AG09319 (cell line): Measurements from ENCODE around the gene NGDN.

Experiments used
- DNase-seq: peaks from one replicate; pipeline ENCODE4 v3.0.0-alpha.2; 2010; ENCODE audit warnings: low read depth; ENCODE audit errors: extremely low read depth
- TF ChIP-seq, protein P1 (sequence below): IDR thresholded peaks from 2 replicates; pipeline ENCODE4 v1.5.1; 2011; ENCODE audit warnings: low read depth, mild to moderate bottlenecking, inconsistent platforms, low read length, moderate library complexity

NGDN gene

DNA sequence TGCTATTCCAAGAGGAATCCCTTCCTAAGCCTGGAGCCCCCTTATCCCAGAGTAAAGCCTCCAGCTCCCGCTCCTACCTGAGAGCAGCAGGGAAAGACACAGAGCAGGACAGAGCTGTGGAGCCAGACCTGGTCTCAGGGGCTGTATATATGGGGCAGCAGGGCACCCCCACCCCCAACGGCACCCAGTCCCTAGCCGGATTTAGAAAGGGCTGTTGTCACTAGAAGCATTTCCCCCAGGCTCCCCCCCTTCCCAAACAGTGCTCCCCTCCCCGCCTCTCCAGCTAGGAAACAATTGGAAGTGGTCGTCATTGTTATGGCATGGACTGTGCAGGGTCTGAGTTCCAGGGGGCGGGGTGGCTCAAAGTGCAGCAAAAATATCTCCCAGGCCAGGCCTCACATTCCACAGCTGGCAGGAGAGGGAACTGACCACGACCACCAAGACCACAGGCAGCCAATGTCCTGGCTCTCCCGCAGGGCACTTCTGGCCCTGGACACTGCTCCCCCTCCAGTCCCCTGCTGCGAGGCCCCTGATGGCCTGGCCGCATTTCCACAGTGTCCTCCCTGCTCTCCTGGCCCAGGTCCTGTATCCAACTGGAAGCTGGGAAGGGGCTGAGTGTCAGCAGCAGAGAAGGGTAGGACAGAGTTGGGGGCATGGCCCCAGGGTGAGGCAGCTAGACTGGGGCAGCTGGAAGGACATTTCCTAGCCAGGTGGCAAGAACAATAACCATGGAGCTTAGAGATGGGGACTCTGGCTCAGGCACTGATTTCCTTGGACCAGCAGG lies 33.8 kb upstream of the NGDN start, which contains the start of gene MYH7:
MYH7 (minus strand) TSS at position 118 of the 784 bp plus-strand sequence. CDS start 1,928 bp downstream, outside the sequence.
- TF ChIP-seq, protein P1, sequence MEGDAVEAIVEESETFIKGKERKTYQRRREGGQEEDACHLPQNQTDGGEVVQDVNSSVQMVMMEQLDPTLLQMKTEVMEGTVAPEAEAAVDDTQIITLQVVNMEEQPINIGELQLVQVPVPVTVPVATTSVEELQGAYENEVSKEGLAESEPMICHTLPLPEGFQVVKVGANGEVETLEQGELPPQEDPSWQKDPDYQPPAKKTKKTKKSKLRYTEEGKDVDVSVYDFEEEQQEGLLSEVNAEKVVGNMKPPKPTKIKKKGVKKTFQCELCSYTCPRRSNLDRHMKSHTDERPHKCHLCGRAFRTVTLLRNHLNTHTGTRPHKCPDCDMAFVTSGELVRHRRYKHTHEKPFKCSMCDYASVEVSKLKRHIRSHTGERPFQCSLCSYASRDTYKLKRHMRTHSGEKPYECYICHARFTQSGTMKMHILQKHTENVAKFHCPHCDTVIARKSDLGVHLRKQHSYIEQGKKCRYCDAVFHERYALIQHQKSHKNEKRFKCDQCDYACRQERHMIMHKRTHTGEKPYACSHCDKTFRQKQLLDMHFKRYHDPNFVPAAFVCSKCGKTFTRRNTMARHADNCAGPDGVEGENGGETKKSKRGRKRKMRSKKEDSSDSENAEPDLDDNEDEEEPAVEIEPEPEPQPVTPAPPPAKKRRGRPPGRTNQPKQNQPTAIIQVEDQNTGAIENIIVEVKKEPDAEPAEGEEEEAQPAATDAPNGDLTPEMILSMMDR = no peak
- no peak for DNase-seq

- TF ChIP-seq, protein P1 = no peak
- no peak for DNase-seq
Observed at GRCh38 chr14:23436327-23437132, 33.0 kb upstream of the NGDN start.

- DNase-seq = no peak
- TF ChIP-seq, protein P1 = no peak
Observed at GRCh38 chr14:23437133-23438100, 32.1 kb upstream of the NGDN start.

DNA sequence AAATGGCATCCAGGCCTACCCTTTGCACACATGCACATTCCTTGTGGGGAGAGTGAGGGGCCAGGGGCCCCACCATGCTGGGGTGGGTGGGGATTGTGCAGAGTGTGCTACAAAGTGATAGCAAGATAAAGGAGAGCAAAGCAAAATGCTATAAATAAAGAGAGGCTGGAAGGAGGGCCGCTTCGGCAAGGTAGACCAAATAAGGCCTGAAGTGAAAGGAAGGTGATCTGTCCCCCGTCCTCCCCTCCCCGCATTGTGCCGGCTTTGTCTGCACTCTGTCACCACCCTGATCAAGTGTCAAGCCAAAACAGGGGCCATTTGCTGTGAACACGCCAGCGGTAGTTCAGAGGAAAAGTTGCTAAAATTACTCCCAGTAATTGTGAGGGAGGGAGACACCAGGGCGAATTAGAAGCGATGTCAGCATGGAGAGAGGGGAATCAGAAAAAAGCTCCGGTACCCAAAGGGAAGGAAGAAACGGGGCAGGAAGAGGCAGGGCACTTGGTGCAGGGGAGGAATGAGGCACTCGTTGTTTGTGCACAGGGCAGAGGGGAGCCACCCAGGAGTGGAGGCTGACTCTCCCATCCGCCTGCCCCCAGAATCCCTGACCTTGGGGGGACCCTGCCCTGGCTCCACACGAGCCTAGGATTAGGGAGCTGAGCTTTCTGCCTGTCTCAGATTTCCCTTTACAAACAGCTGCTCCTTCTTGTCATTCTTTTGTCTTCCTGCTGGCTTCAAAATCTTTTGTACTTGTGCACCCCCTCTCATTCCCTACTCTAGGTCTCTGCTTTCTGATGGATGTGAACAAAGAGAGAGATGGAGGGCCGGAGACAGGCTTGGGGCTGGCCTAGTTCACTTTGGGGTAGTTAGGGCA lies 31.2 kb upstream of the NGDN start:
- TF ChIP-seq, protein P1 = no peak
- DNase-seq = no peak

DNA sequence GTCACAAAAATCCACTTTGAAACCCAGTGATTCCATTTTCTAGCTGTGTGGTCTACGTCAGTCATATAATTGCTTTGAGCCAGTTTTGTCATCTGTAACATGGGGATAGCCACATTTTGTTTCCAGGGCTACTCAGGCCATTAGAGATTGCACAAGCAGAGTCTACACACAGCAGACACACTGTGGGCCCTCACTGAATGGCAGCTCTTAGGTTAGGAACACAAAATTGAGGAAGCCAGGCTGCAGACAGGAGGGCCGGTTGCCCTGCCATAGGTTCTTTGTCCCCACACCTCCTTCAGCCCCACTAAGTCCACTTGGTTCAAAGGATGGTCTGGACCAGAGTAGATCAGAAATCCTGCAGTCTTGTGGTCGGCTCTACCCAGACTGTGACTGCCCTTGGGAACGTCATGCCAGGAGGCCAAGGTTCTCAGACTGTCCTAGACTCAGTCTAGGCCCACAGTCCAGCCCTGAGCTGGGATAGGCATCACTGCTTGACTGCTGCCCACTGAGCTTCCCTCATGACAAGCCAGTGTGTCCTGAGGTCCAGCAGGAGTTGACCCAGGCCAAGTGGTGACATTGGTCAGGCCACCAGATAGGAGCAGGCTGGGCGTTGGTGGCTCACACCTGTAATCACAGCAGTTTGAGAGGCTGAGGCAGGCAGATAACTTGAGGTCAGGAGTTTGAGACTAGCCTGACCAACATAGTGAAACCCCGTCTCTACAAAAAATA lies 30.2 kb upstream of the NGDN start:
- DNase-seq = no peak
- TF ChIP-seq, protein P1 = no peak

DNA sequence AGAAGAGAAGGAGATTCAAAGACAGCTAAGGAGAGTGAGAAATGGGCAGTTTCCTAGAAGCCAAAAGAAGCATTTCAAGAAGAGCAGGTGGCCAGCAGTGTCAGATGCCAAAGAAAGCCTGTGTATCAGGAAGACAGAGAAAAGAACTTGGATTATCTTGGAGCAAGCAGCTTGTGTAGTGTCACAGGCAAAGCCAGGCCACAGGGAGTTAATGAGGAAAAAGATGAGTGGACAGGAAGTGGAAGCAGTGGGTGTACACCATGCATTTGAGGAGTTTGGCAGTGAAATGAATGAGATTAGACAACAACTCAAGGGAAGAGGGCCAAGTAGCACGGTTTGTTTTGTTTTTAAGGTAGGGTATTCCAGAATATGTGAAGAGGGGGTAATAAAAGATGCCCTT lies 28.4 kb upstream of the NGDN start:
- TF ChIP-seq, protein P1 = no peak
- no peak for DNase-seq
